ENCODE measurements around the gene STAM2.

DNA sequence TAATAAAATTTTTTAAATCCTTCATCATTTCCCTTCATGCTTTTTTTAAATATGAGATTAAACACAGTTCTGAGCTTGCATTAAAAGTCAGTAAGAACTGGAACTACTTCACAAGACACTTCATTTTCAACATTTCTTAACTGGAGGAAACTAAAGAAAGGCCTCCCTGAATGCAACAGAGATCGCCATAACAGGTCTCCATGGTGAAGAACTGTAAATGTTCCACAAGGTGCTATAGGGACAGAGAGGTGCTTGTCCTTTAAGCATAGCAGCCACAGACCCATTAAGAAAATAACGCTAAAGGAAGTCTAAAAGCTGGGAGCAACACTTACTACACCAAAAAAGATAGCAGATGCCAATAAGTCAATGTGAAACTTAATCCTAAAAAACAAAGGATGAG, 8.5 kb downstream of the STAM2 start:
- TF ChIP-seq, protein P1, sequence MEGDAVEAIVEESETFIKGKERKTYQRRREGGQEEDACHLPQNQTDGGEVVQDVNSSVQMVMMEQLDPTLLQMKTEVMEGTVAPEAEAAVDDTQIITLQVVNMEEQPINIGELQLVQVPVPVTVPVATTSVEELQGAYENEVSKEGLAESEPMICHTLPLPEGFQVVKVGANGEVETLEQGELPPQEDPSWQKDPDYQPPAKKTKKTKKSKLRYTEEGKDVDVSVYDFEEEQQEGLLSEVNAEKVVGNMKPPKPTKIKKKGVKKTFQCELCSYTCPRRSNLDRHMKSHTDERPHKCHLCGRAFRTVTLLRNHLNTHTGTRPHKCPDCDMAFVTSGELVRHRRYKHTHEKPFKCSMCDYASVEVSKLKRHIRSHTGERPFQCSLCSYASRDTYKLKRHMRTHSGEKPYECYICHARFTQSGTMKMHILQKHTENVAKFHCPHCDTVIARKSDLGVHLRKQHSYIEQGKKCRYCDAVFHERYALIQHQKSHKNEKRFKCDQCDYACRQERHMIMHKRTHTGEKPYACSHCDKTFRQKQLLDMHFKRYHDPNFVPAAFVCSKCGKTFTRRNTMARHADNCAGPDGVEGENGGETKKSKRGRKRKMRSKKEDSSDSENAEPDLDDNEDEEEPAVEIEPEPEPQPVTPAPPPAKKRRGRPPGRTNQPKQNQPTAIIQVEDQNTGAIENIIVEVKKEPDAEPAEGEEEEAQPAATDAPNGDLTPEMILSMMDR (conservative IDR thresholded peaks at IDR 0.05; ENCODE audit: low read depth, low read length): no peak
- TF ChIP-seq EZH2 (IDR thresholded peaks at IDR 0.05; ENCODE audit: low read length, unreplicated experiment): no peak
